HepG2 (cell line): ENCODE measurements around the gene KMT2B. TPM values are rescaled to one million over a fixed set of nuclear protein-coding genes. Genes with fewer than 3 reads are reported as not detected.
A peak's percentile ranks its signal among the peaks of the same experiment; 100 is the strongest.

Experiments used
- FOXO1 ChIP-seq: sonication (generic); formaldehyde crosslinking; IDR thresholded peaks from 2 replicates; pipeline ENCODE4 v1.4.0; 2020; ENCODE audit warnings: missing genetic modification reagents
- HIVEP1 ChIP-seq: sonication (generic); formaldehyde crosslinking; IDR thresholded peaks from 2 replicates; pipeline ENCODE4 v1.4.0; 2020; ENCODE audit warnings: mild to moderate bottlenecking, missing genetic modification reagents
- HMGXB4 ChIP-seq, 2 experiments: sonication (generic) in 1 of 2; formaldehyde crosslinking in 1 of 2; IDR thresholded peaks; 2 replicates each; pipeline versions ENCODE4 v1.4.0 to v1.6.1; 2018 to 2020; ENCODE audit warnings: missing genetic modification reagents in 2 of 2, borderline replicate concordance in 1 of 2, low read depth in 1 of 2, mild to moderate bottlenecking in 1 of 2, missing biosample characterization in 1 of 2
- HNF4A ChIP-seq: sonication (generic); formaldehyde crosslinking; IDR thresholded peaks from 2 replicates; pipeline ENCODE4 v1.4.0; 2020; ENCODE audit warnings: missing genetic modification reagents
- HOXA3 ChIP-seq: sonication (generic); formaldehyde crosslinking; IDR thresholded peaks from 2 replicates; pipeline ENCODE4 v1.5.0; 2020; ENCODE audit warnings: missing genetic modification reagents
- HOXA7 ChIP-seq: sonication (generic); formaldehyde crosslinking; IDR thresholded peaks from 2 replicates; pipeline ENCODE4 v1.8.1; 2022; ENCODE audit warnings: mild to moderate bottlenecking, missing genetic modification reagents, moderate library complexity
- KMT2A ChIP-seq: sonication (generic); formaldehyde crosslinking; IDR thresholded peaks from 2 replicates; pipeline ENCODE4 v1.4.0; 2020; ENCODE audit warnings: missing genetic modification reagents
- PHF21A ChIP-seq: sonication (generic); formaldehyde crosslinking; IDR thresholded peaks from 2 replicates; pipeline ENCODE4 v1.5.0; 2020; ENCODE audit warnings: mild to moderate bottlenecking, missing genetic modification reagents
- SP4 ChIP-seq: sonication (generic); formaldehyde crosslinking; IDR thresholded peaks from 2 replicates; pipeline ENCODE4 v1.8.1; 2023; ENCODE audit warnings: mild to moderate bottlenecking, missing genetic modification reagents
- SUZ12 ChIP-seq: fragments of 150-350 bp; IDR thresholded peaks from 2 replicates; pipeline ENCODE4 v1.6.1; 2014; ENCODE audit warnings: low read depth, low read length
- TFDP1 ChIP-seq: IDR thresholded peaks from 2 replicates; pipeline ENCODE4 v1.6.1; 2016; ENCODE audit warnings: missing compliant biosample characterization, missing genetic modification reagents, borderline replicate concordance
- THAP11 ChIP-seq: IDR thresholded peaks from 2 replicates; pipeline ENCODE4 v1.6.1; 2016; ENCODE audit warnings: missing biosample characterization, missing genetic modification reagents
- ZBTB42 ChIP-seq: sonication (generic); formaldehyde crosslinking; IDR thresholded peaks from 2 replicates; pipeline ENCODE4 v1.5.0; 2020; ENCODE audit warnings: mild to moderate bottlenecking, missing genetic modification reagents
- ZBTB7B ChIP-seq: sonication (generic); formaldehyde crosslinking; IDR thresholded peaks from 2 replicates; pipeline ENCODE4 v1.4.0; 2020; ENCODE audit warnings: missing genetic modification reagents
- ZFP1 ChIP-seq: IDR thresholded peaks from 2 replicates; pipeline ENCODE4 v1.6.1; 2016
- ZNF280D ChIP-seq: sonication (generic); formaldehyde crosslinking; IDR thresholded peaks from 2 replicates; pipeline ENCODE4 v1.5.1; 2020; ENCODE audit warnings: mild to moderate bottlenecking, missing genetic modification reagents
- ZNF589 ChIP-seq: sonication (generic); formaldehyde crosslinking; conservative IDR thresholded peaks from 2 replicates; pipeline ENCODE4 v1.8.0; 2022; ENCODE audit warnings: mild to moderate bottlenecking, moderate library complexity, missing genetic modification reagents
- ZNF790 ChIP-seq: sonication (generic); formaldehyde crosslinking; IDR thresholded peaks from 2 replicates; pipeline ENCODE4 v1.8.0; 2022; ENCODE audit warnings: missing genetic modification reagents, mild to moderate bottlenecking, borderline replicate concordance
- ZSCAN29 ChIP-seq: sonication (generic); formaldehyde crosslinking; conservative IDR thresholded peaks from 2 replicates; pipeline ENCODE4 v1.4.0; 2020; ENCODE audit warnings: mild to moderate bottlenecking, missing genetic modification reagents
- polyA plus RNA-seq, 8 experiments: library from polyadenylated mRNA; depleted of rRNA in 3 of 8; stranded (reverse) in 7 of 8; unstranded in 1 of 8; fragments of >200 nt; fragmentation: Illumina TruSeq in 4 of 8; extraction: Trizol in 4 of 8; gene quantifications; 2 replicates each; pipeline versions ENCODE4 v1.2.1 to v1.2.3, GENCODE V29; 2011 to 2016; ENCODE audit warnings: low read depth in 4 of 8, missing spikeins in 1 of 8, mixed read lengths in 1 of 8; ENCODE audit not compliant: insufficient read depth in 1 of 8
- total RNA-seq, 5 experiments: library from RNA; depleted of rRNA; stranded (reverse); fragments of >200 nt; fragmentation: Illumina TruSeq; extraction: Trizol; gene quantifications; 2 replicates each; pipeline ENCODE4 v1.2.3, GENCODE V29; 2016; ENCODE audit warnings: low read depth in 1 of 5
- TF ChIP-seq, protein P1 (sequence below): IDR thresholded peaks from 2 replicates; pipeline ENCODE4 v1.6.1; 2016; ENCODE audit warnings: control low read depth
- TF ChIP-seq, protein P2 (sequence below): sonication (generic); formaldehyde crosslinking; IDR thresholded peaks from 2 replicates; pipeline ENCODE4 v1.4.0; 2020; ENCODE audit warnings: missing genetic modification reagents

The KMT2B gene
- total and polyA plus RNA-seq, 2 of the 13 experiments (the other 11 are each of a cell fraction or from before 2014, with no cell fraction given): 6.2 to 16.9 TPM

GRCh38 chr19:35740423-35741202 lies 22.8 kb downstream of the KMT2B start (continued):
- peak; percentile 50; the same call in 1 of the 2 replicates for TF ChIP-seq ZSCAN29 (CRISPR knock-in tag)
- no peak for TF ChIP-seq ZNF280D (CRISPR knock-in tag)
- peak; percentile 20 to 67; a peak in 3 of 4 replicates for TF ChIP-seq HMGXB4 (CRISPR knock-in tag; IDR thresholded peaks at IDR 0.05; ENCODE audit: borderline replicate concordance in 1 of 2, low read depth in 1 of 2)
- 0 out of 2 replicates have a peak, but pooled peaks have one; percentile 36 for TF ChIP-seq KMT2A
- TF ChIP-seq ZNF589 (CRISPR knock-in tag): peak; percentile 10; the same call in 1 of the 2 replicates
- TF ChIP-seq ZFP1 (CRISPR knock-in tag): no peak; the same call in 1 of the 2 replicates
- TF ChIP-seq, protein P1, sequence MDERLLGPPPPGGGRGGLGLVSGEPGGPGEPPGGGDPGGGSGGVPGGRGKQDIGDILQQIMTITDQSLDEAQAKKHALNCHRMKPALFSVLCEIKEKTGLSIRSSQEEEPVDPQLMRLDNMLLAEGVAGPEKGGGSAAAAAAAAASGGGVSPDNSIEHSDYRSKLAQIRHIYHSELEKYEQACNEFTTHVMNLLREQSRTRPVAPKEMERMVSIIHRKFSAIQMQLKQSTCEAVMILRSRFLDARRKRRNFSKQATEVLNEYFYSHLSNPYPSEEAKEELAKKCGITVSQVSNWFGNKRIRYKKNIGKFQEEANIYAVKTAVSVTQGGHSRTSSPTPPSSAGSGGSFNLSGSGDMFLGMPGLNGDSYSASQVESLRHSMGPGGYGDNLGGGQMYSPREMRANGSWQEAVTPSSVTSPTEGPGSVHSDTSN (CRISPR knock-in tag): no peak
- peak; percentile 70; the same call in 1 of the 2 replicates for TF ChIP-seq FOXO1
- TF ChIP-seq SP4: peak; percentile 83
- TF ChIP-seq SUZ12: no peak
- peak; percentile 69 for TF ChIP-seq ZBTB7B
- TF ChIP-seq THAP11 (CRISPR knock-in tag): peak; percentile 85
- peak; percentile 62; the same call in 1 of the 2 replicates for TF ChIP-seq HOXA3 (CRISPR knock-in tag)
- no peak for TF ChIP-seq ZNF790 (CRISPR knock-in tag)
- 0 out of 2 replicates have a peak, but pooled peaks have one; percentile 28 for TF ChIP-seq ZBTB42 (CRISPR knock-in tag)
- TF ChIP-seq HOXA7 (CRISPR knock-in tag): no peak
- TF ChIP-seq PHF21A (CRISPR knock-in tag): peak; percentile 74; the same call in 1 of the 2 replicates
- peak; percentile 47; the same call in 1 of the 2 replicates for TF ChIP-seq HNF4A (CRISPR knock-in tag)
- TF ChIP-seq HIVEP1 (CRISPR knock-in tag): no peak
- TF ChIP-seq, protein P2, sequence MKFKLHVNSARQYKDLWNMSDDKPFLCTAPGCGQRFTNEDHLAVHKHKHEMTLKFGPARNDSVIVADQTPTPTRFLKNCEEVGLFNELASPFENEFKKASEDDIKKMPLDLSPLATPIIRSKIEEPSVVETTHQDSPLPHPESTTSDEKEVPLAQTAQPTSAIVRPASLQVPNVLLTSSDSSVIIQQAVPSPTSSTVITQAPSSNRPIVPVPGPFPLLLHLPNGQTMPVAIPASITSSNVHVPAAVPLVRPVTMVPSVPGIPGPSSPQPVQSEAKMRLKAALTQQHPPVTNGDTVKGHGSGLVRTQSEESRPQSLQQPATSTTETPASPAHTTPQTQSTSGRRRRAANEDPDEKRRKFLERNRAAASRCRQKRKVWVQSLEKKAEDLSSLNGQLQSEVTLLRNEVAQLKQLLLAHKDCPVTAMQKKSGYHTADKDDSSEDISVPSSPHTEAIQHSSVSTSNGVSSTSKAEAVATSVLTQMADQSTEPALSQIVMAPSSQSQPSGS (CRISPR knock-in tag): 0 out of 2 replicates have a peak, but pooled peaks have one; percentile 10
- peak; percentile 86; the same call in 1 of the 2 replicates for TF ChIP-seq TFDP1 (CRISPR knock-in tag)
